HCT116 (cell line): Measurements from ENCODE around the gene TMEM260. TPM values are rescaled to one million over a fixed set of nuclear protein-coding genes. Genes with fewer than 3 reads are reported as not detected.

ENCODE experiments used
- ATAC-seq: fragments of 200-7000 bp; cut with Tn5 transposase; 2 replicates; pipeline ENCODE4 v1.9.1; 2020; ENCODE audit warnings: mild to moderate bottlenecking, moderate library complexity
- BruUV-seq: library from RNA; stranded (reverse); fragments of 400-500 nt; replicated peaks from 2 replicates; lab custom pipeline; 2021; lab: Mats Ljungman, UMichigan
- CTCF ChIA-PET: fragments of 300-600 bp; sonication (Branson Sonifier 250); formaldehyde crosslinking; loops from one replicate; lab custom pipeline; 2021; ENCODE audit warnings: antibody characterized with exemption; lab: Charles Lee
- POLR2A ChIA-PET: fragments of 300-600, 350-600 bp; sonication (Branson Sonifier 250); formaldehyde crosslinking; loops from one replicate; lab custom pipeline; 2021; ENCODE audit warnings: antibody characterized with exemption; lab: Charles Lee
- RAD21 ChIA-PET, 2 experiments: fragments of 300-600 bp; sonication (Branson Sonifier 250); formaldehyde crosslinking; loops; one replicate each; lab custom pipeline; 2023; ENCODE audit warnings: low total read pairs in 2 of 2; ENCODE audit not compliant: uncharacterized antibody in 2 of 2, unreplicated experiment in 2 of 2, low non-redundant PET in 1 of 2; lab: Charles Lee
- DNase-seq: peaks from one replicate; pipeline ENCODE4 v3.0.0-alpha.2; 2010; ENCODE audit warnings: low read depth, low spot score
- H2AFZ ChIP-seq: fragments of 200-600 bp; shearing (Covaris generic), sonication (generic); 2 replicates; pipeline ENCODE4 v1.6.1; 2017; ENCODE audit warnings: low read depth, mixed run types, mixed read lengths, antibody characterized with exemption, low read length; ENCODE audit not compliant: poor library complexity, severe bottlenecking
- H3K27ac ChIP-seq: 2 replicates; pipeline ENCODE4 v1.5.1; 2012; ENCODE audit warnings: low read depth, low read length
- H3K27me3 ChIP-seq: fragments of 200-600 bp; sonication (generic); 2 replicates; pipeline ENCODE4 v1.6.1; 2016; ENCODE audit warnings: mixed run types, low read length, mixed read lengths; ENCODE audit not compliant: insufficient read depth
- H3K36me3 ChIP-seq, 2 experiments: fragments of 200-500 bp in 1 of 2; fragments of 200-600 bp in 1 of 2; sonication (Bioruptor generic) in 1 of 2; sonication (generic) in 1 of 2; 2 replicates each; pipeline versions ENCODE4 v1.5.1 to v1.6.1; 2014 to 2016; ENCODE audit warnings: low read length in 2 of 2, inconsistent platforms in 1 of 2, mixed read lengths in 1 of 2, mixed run types in 1 of 2; ENCODE audit not compliant: insufficient read depth in 2 of 2, control insufficient read depth in 1 of 2
- H3K4me1 ChIP-seq, 2 experiments: fragments of 200-600 bp in 1 of 2; sonication (generic) in 1 of 2; 2 replicates each; pipeline versions ENCODE4 v1.5.1 to v1.6.1; 2012 to 2017; ENCODE audit warnings: low read length in 2 of 2, inconsistent platforms in 1 of 2, mild to moderate bottlenecking in 1 of 2, mixed read lengths in 1 of 2, mixed run types in 1 of 2, moderate library complexity in 1 of 2; ENCODE audit not compliant: insufficient read depth in 2 of 2, control insufficient read depth in 1 of 2
- H3K4me2 ChIP-seq: fragments of 200-600 bp; sonication (generic); 2 replicates; pipeline ENCODE4 v1.6.1; 2017; ENCODE audit warnings: mixed run types, low read length, mixed read lengths
- H3K4me3 ChIP-seq, 2 experiments: fragments of 200-600 bp in 1 of 2; sonication (generic) in 1 of 2; replicated peaks in 1 of 2; 2 replicates each; pipeline ENCODE4 v1.5.1; 2011 to 2016; ENCODE audit warnings: low read length in 2 of 2, control low read depth in 1 of 2, low read depth in 1 of 2, mild to moderate bottlenecking in 1 of 2, mixed read lengths in 1 of 2, mixed run types in 1 of 2
- H3K79me2 ChIP-seq: fragments of 200-600 bp; sonication (generic); 2 replicates; pipeline ENCODE4 v1.6.1; 2017; ENCODE audit warnings: mild to moderate bottlenecking, mixed run types, low read length, moderate library complexity, mixed read lengths; ENCODE audit not compliant: insufficient read depth
- H3K9ac ChIP-seq: fragments of 200-600 bp; sonication (generic); 2 replicates; pipeline ENCODE4 v1.6.1; 2016; ENCODE audit warnings: low read length, mixed read lengths
- H3K9me2 ChIP-seq: fragments of 200-600 bp; sonication (generic), shearing (Covaris generic); 2 replicates; pipeline ENCODE4 v1.6.1; 2017; ENCODE audit warnings: mixed run types, mild to moderate bottlenecking, moderate library complexity; ENCODE audit not compliant: insufficient read depth
- H3K9me3 ChIP-seq, 2 experiments: fragments of 200-500 bp in 1 of 2; fragments of 200-600 bp in 1 of 2; sonication (Bioruptor generic) in 1 of 2; sonication (generic) in 1 of 2; 2 replicates each; pipeline ENCODE4 v1.6.1; 2014 to 2017; ENCODE audit warnings: low read length in 2 of 2, mixed read lengths in 2 of 2, inconsistent platforms in 1 of 2, low read depth in 1 of 2, mild to moderate bottlenecking in 1 of 2, mixed run types in 1 of 2, moderate library complexity in 1 of 2; ENCODE audit not compliant: control insufficient read depth in 1 of 2, insufficient read depth in 1 of 2
- H4K20me1 ChIP-seq: fragments of 200-600 bp; sonication (generic), shearing (Covaris generic); 2 replicates; pipeline ENCODE4 v1.6.1; 2017; ENCODE audit warnings: mixed run types, mild to moderate bottlenecking, moderate library complexity; ENCODE audit not compliant: insufficient read depth
- CBX3 ChIP-seq: IDR thresholded peaks from 2 replicates; pipeline ENCODE4 v1.6.1; 2012; ENCODE audit warnings: low read depth
- CEBPB ChIP-seq: IDR thresholded peaks from 2 replicates; pipeline ENCODE4 v1.6.1; 2012; ENCODE audit warnings: low read depth
- ELF1 ChIP-seq: IDR thresholded peaks from 2 replicates; pipeline ENCODE4 v1.6.1; 2012; ENCODE audit warnings: low read depth, borderline replicate concordance
- POLR2A ChIP-seq: IDR thresholded peaks from 2 replicates; pipeline ENCODE4 v1.7.0; 2011; ENCODE audit warnings: borderline replicate concordance; ENCODE audit not compliant: insufficient read depth, insufficient read length; ENCODE audit errors: extremely low read depth
- SRF ChIP-seq: IDR thresholded peaks from 2 replicates; pipeline ENCODE4 v1.6.1; 2012; ENCODE audit warnings: low read depth
- TCF7L2 ChIP-seq: IDR thresholded peaks from 2 replicates; pipeline ENCODE4 v1.7.0; 2011; ENCODE audit warnings: borderline replicate concordance, inconsistent platforms; ENCODE audit not compliant: insufficient read depth, insufficient read length; ENCODE audit errors: extremely low read depth
- YY1 ChIP-seq: IDR thresholded peaks from 2 replicates; pipeline ENCODE4 v1.6.1; 2011; ENCODE audit warnings: low read length, low read depth, moderate library complexity, mild to moderate bottlenecking; ENCODE audit not compliant: insufficient replicate concordance; ENCODE audit errors: extremely low read depth
- intact Hi-C: fragments of 100-400 bp; cut with micrococcal nuclease; formaldehyde crosslinking; loops from 2 replicates; pipeline ENCODE4 v1.10.0; 2022
- total RNA-seq: library from RNA; stranded (reverse); gene quantifications from one replicate; pipeline ENCODE4 v1.2.1, GENCODE V29; 2021; ENCODE audit not compliant: unreplicated experiment

TMEM260 gene
- total RNA-seq, 1 experiment from 2014 or later: 12.5 TPM

GRCh38 chr14:56534656-56535055 is 44.9 kb upstream of the TMEM260 start:
- CTCF ChIA-PET: no interaction called here
- Histone ChIP-seq H3K9me3 (no peaks in the 10 kb centered on the region), H3K36me3 (no peaks in the 10 kb centered on the region)

GRCh38 chr14:56539862-56540261 is 39.7 kb upstream of the TMEM260 start:
- CTCF ChIA-PET: no interaction called here
- H2AFZ ChIP-seq: no peak overlapping the region
- H3K9ac ChIP-seq: no peak overlapping the region
- intact Hi-C loops: no loop called here
- H3K36me3 ChIP-seq: no peaks in the 10 kb centered on the region
- no peak for DNase-seq
- H3K4me1 ChIP-seq: no peaks in the 10 kb centered on the region
- BruUV-seq: no TSS peak
- TF ChIP-seq POLR2A: no peak
- TF ChIP-seq, all 23 proteins: peak for 0
- ChIA-PET RAD21 (no interaction called here), POLR2A (no interaction called here)
- Histone ChIP-seq H3K9me2 (no peaks in the 10 kb centered on the region), H3K79me2 (no peaks in the 10 kb centered on the region), H3K27ac (no peak overlapping the region), H3K9me3 (no peaks in the 10 kb centered on the region), H3K27me3 (no peaks in the 10 kb centered on the region), H3K4me3 (no peak overlapping the region), H4K20me1 (no peaks in the 10 kb centered on the region), H3K4me2 (no peak overlapping the region)
- no peak for ATAC-seq

More at GRCh38 chr14:56534656-56535055, 44.9 kb upstream of the TMEM260 start:
- no peak overlapping the region for H3K9ac ChIP-seq
- no peak overlapping the region for H3K4me2 ChIP-seq
- H3K27me3 ChIP-seq: no peaks in the 10 kb centered on the region; the same call in 1 of the 2 replicates
- no peak overlapping the region for H3K27ac ChIP-seq
- BruUV-seq: no TSS peak
- ChIA-PET POLR2A (no interaction called here), RAD21 (no interaction called here)
- ATAC-seq (no peak), DNase-seq (no peak)
- H3K4me1 ChIP-seq: no peaks in the 10 kb centered on the region
- H3K9me2 ChIP-seq: no peaks in the 10 kb centered on the region
- H3K79me2 ChIP-seq: no peaks in the 10 kb centered on the region
- no peak overlapping the region for H2AFZ ChIP-seq
- intact Hi-C loops: no loop called here
- H3K4me3 ChIP-seq: no peak overlapping the region
- TF ChIP-seq TCF7L2 (no peak), YY1 (no peak), CBX3 (no peak), ELF1 (no peak), SRF (no peak), CEBPB (no peak)
- H4K20me1 ChIP-seq: no peaks in the 10 kb centered on the region
